ENCODE measurements around the gene MT1A. TPM values are rescaled to one million over a fixed set of nuclear protein-coding genes. Genes with fewer than 3 reads are reported as not detected.
A peak's percentile ranks its signal among the peaks of the same experiment; 100 is the strongest.

MT1A gene
- 100 to 1,000 TPM in 1 of 4 donors, 10 to 100 TPM in 1, 1 to 10 TPM in 1, not detected in 1; 9.9 to 171 (median 25.5) TPM for total RNA-seq

DNA sequence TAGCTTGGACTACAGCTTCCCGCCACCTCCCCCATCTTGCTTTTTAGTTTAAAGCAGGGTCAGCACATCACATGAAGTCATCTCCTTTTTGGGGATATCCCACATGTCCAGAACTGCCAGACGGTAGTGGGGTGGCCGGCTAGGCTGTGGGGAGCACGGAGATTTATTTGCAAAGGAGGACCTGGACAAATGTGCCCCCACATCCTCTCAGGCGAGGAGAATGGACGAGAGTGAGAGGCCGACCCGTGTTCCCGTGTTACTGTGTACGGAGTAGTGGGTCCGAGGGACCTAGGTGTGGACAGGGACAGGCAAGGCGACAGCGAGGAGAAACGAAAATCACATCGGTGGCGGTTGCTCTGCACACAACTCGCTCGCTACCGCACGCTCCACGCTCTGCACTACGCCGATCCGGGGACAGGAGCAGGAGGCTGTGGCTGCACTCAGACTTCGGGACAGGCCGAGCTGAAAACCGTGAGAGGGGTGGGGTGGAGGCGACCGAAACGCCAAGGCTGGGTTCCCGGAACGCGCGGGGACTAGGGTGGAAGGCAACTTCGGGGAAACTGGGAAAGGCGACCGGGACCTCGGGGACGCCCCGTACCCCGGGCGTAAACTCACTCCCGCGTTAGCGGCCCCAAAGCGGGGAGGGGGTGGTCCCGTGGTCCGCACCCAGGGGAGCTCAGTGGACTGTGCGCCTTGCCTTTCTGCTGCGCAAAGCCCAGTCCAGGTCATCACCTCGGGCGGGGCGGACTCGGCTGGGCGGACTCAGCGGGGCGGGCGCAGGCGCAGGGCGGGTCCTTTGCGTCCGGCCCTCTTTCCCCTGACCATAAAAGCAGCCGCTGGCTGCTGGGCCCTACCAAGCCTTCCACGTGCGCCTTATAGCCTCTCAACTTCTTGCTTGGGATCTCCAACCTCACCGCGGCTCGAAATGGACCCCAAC lies at the start of gene MT1A:
MT1A (plus strand) TSS at position 853 of the 937 bp plus-strand sequence; CDS start at position 926, 73 bp downstream.
- Histone ChIP-seq H3K4me3 (peak within 1 kb of the TSS; percentile 21 to 52), H3K4me1 (peaks cover 0 to 41% (median 16%) of the 10 kb centered on the region in 3 donors), H3K36me3 (no peaks in the 10 kb centered on the region), H3K9me3 (no peaks in the 10 kb centered on the region), H3K27me3 (peaks cover 91% of the 10 kb centered on the region), H3K27ac (peak within 1 kb of the TSS in 3 of 4 donors; percentile 56 to 79 (median 72))
- 13 to 20% methylated on average over 10 to 18 of the region's 68 CpGs for WGBS, 2 donors (ENCODE audit: low coverage in 1 of 2)
- TF ChIP-seq POLR2A (IDR thresholded peaks at IDR 0.05) (peak; percentile 27 to 38), EP300 (IDR thresholded peaks at IDR 0.05) (no peak), POLR2AphosphoS5 (IDR thresholded peaks at IDR 0.05) (peak; percentile 71)
- TF ChIP-seq, protein P1, sequence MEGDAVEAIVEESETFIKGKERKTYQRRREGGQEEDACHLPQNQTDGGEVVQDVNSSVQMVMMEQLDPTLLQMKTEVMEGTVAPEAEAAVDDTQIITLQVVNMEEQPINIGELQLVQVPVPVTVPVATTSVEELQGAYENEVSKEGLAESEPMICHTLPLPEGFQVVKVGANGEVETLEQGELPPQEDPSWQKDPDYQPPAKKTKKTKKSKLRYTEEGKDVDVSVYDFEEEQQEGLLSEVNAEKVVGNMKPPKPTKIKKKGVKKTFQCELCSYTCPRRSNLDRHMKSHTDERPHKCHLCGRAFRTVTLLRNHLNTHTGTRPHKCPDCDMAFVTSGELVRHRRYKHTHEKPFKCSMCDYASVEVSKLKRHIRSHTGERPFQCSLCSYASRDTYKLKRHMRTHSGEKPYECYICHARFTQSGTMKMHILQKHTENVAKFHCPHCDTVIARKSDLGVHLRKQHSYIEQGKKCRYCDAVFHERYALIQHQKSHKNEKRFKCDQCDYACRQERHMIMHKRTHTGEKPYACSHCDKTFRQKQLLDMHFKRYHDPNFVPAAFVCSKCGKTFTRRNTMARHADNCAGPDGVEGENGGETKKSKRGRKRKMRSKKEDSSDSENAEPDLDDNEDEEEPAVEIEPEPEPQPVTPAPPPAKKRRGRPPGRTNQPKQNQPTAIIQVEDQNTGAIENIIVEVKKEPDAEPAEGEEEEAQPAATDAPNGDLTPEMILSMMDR (IDR thresholded peaks at IDR 0.05) = no peak
- peak; percentile 84 for ATAC-seq

DNA sequence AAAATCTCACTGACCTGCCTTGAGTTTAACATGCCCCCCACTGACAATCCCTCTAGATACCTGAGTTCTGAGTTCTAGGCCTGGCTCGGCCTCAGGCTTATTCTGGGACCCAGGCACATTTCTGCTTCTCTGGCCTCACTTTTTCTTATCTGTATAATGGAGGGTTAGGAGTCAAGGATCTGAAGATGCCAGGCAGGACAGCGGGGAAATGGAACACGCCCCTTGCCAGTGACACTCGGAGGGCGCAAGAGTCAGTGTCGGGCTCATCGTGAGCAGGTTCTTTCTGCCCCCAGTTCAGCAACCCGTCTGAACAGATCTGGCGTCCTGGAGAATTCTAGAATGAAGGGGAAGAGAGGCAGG lies 49.7 kb upstream of the MT1A start:
- Histone ChIP-seq H3K36me3 (no peaks in the 10 kb centered on the region), H3K27me3 (peaks cover 61% of the 10 kb centered on the region), H3K4me3 (peak overlapping the region in 1 of 2 donors; percentile 52), H3K9me3 (no peaks in the 10 kb centered on the region), H3K27ac (peak overlapping the region in 1 of 4 donors; percentile 14), H3K4me1 (peaks cover 0 to 14% (median 7%) of the 10 kb centered on the region in 3 donors)
- no peak for ATAC-seq
- 21 to 42% methylated on average over 2 to 5 of the region's 9 CpGs for WGBS, 2 donors (ENCODE audit: low coverage in 1 of 2)
- TF ChIP-seq, protein P1 (IDR thresholded peaks at IDR 0.05) = no peak
- TF ChIP-seq POLR2AphosphoS5 (IDR thresholded peaks at IDR 0.05) (no peak), EP300 (IDR thresholded peaks at IDR 0.05) (no peak), POLR2A (IDR thresholded peaks at IDR 0.05) (no peak)

GRCh38 chr16:56589141-56590039 lies 49.1 kb upstream of the MT1A start, which contains the start of gene MT3:
Gene MT3 (plus strand): TSS chr16:56589528. CDS start chr16:56589591, 63 bp downstream.
- 5 to 6% methylated on average over 7 to 10 of the region's 87 CpGs for WGBS, 2 donors (ENCODE audit: low coverage in 1 of 2)
- Histone ChIP-seq H3K27me3 (peaks cover 58% of the 10 kb centered on the region), H3K9me3 (peaks cover 0 to 6% (median 0%) of the 10 kb centered on the region in 3 donors), H3K27ac (peak within 1 kb of the TSS in 1 of 4 donors; percentile 14), H3K4me1 (peaks cover 0 to 14% (median 7%) of the 10 kb centered on the region in 3 donors), H3K36me3 (no peaks in the 10 kb centered on the region), H3K4me3 (peak within 1 kb of the TSS in 1 of 2 donors; percentile 52)
- TF ChIP-seq EP300 (IDR thresholded peaks at IDR 0.05) (no peak), POLR2AphosphoS5 (IDR thresholded peaks at IDR 0.05) (no peak), POLR2A (IDR thresholded peaks at IDR 0.05) (no peak)
- TF ChIP-seq, protein P1 (IDR thresholded peaks at IDR 0.05) = no peak
- ATAC-seq = no peak

DNA sequence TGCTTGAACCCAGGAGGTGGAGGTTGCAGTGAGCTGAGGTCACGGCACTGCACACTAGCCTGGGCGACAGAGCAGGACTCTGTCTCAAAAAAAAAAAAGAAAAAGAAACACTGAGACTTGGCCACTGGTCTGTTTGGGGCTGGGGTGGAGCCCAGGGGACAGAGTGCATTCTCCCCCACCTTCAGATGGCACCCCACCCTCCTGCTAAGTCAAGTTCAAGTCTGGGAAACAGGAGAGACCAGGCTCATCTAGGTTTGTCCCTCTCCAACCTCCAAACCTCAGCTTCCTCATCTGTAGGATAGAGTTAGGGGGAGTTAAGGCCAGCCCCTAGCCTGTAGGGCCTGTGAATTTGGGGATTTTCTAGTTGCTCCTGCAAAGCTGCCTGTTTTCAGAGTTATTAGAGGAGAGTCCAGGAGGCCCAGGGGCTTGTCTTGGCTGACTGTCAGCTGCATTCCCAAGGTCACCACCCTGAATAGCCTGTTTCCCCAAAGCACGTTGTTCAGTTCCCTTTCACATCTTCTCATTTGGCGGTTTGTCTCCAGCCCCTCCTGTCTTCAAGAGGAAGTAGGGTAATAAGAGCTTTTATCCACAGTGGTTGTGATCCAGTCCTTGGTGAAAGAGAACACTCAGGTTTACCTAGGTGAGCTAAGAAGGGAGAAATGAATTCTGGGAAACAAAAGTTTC lies 46.9 kb upstream of the MT1A start:
- peaks cover 40% of the 10 kb centered on the region for H3K27me3 ChIP-seq
- peaks cover 0 to 6% (median 0%) of the 10 kb centered on the region in 3 donors for H3K9me3 ChIP-seq
- no peak overlapping the region for H3K27ac ChIP-seq
- no peaks in the 10 kb centered on the region for H3K36me3 ChIP-seq
- ATAC-seq = no peak
- peaks cover 0 to 14% (median 7%) of the 10 kb centered on the region in 3 donors for H3K4me1 ChIP-seq
- no peak overlapping the region for H3K4me3 ChIP-seq
- TF ChIP-seq, protein P1 (IDR thresholded peaks at IDR 0.05) = no peak
- TF ChIP-seq POLR2A (IDR thresholded peaks at IDR 0.05) = no peak
- no peak for TF ChIP-seq POLR2AphosphoS5 (IDR thresholded peaks at IDR 0.05)
- TF ChIP-seq EP300 (IDR thresholded peaks at IDR 0.05) = no peak
- 25 to 62% methylated on average over 1 to 4 of the region's 4 CpGs for whole genome bisulfite sequencing, 2 donors (ENCODE audit: low coverage in 1 of 2)
